KMS-11 (cell line): ENCODE results near the gene ADNP.

Experiments used
- H2AFZ ChIP-seq: fragments of 200-600 bp; sonication (generic); 2 replicates; pipeline ENCODE4 v1.6.1; 2016; ENCODE audit warnings: antibody characterized with exemption, mixed run types, low read depth
- H3K27ac ChIP-seq: fragments of 200-600 bp; sonication (generic); 2 replicates; pipeline ENCODE4 v1.6.1; 2016; ENCODE audit warnings: mild to moderate bottlenecking, mixed run types
- H3K27me3 ChIP-seq: fragments of 200-600 bp; sonication (generic); 2 replicates; pipeline ENCODE4 v1.6.1; 2017; ENCODE audit warnings: mild to moderate bottlenecking, low read depth, mixed run types, moderate library complexity; ENCODE audit not compliant: insufficient read depth
- H3K36me3 ChIP-seq: fragments of 200-600 bp; sonication (generic); 2 replicates; pipeline ENCODE4 v1.6.1; 2017; ENCODE audit warnings: mild to moderate bottlenecking, mixed run types; ENCODE audit not compliant: insufficient read depth
- H3K4me1 ChIP-seq: fragments of 200-600 bp; sonication (generic); 2 replicates; pipeline ENCODE4 v1.6.1; 2016; ENCODE audit warnings: mild to moderate bottlenecking, low read depth, mixed run types; ENCODE audit not compliant: poor library complexity, severe bottlenecking
- H3K4me2 ChIP-seq: fragments of 200-600 bp; sonication (generic); 2 replicates; pipeline ENCODE4 v1.7.0; 2016; ENCODE audit warnings: mild to moderate bottlenecking, mixed run types
- H3K4me3 ChIP-seq: fragments of 200-600 bp; sonication (generic); IDR thresholded peaks from 2 replicates; pipeline ENCODE4 v1.6.1; 2017; ENCODE audit warnings: low read depth, low read length, mixed read lengths; ENCODE audit not compliant: insufficient read depth
- H3K79me2 ChIP-seq: fragments of 200-600 bp; sonication (generic); 2 replicates; pipeline ENCODE4 v1.6.1; 2016; ENCODE audit warnings: low read depth, mixed run types; ENCODE audit not compliant: insufficient read depth
- H3K9ac ChIP-seq: fragments of 200-600 bp; sonication (generic); 2 replicates; pipeline ENCODE4 v1.6.1; 2016; ENCODE audit warnings: mild to moderate bottlenecking, mixed run types
- H4K20me1 ChIP-seq: fragments of 200-600 bp; sonication (generic); 2 replicates; pipeline ENCODE4 v1.6.1; 2016; ENCODE audit warnings: mild to moderate bottlenecking, mixed run types; ENCODE audit not compliant: insufficient read depth
- TF ChIP-seq, protein P1 (sequence below): fragments of 200-600 bp; sonication (generic); conservative IDR thresholded peaks from 2 replicates; pipeline ENCODE4 v1.6.1; 2017; ENCODE audit warnings: low read depth, mild to moderate bottlenecking, antibody characterized with exemption, low read length, moderate library complexity, mixed read lengths

Gene ADNP

GRCh38 chr20:50861012-50861411 lies 70.2 kb downstream of the ADNP start:
- Histone ChIP-seq H3K4me1 (no peaks in the 10 kb centered on the region), H3K4me2 (no peak overlapping the region), H2AFZ (no peak overlapping the region), H3K27me3 (no peaks in the 10 kb centered on the region), H3K27ac (no peak overlapping the region), H3K9ac (no peak overlapping the region), H3K4me3 (no peak overlapping the region), H3K36me3 (no peaks in the 10 kb centered on the region), H4K20me1 (no peaks in the 10 kb centered on the region), H3K79me2 (no peaks in the 10 kb centered on the region)
- TF ChIP-seq, protein P1, sequence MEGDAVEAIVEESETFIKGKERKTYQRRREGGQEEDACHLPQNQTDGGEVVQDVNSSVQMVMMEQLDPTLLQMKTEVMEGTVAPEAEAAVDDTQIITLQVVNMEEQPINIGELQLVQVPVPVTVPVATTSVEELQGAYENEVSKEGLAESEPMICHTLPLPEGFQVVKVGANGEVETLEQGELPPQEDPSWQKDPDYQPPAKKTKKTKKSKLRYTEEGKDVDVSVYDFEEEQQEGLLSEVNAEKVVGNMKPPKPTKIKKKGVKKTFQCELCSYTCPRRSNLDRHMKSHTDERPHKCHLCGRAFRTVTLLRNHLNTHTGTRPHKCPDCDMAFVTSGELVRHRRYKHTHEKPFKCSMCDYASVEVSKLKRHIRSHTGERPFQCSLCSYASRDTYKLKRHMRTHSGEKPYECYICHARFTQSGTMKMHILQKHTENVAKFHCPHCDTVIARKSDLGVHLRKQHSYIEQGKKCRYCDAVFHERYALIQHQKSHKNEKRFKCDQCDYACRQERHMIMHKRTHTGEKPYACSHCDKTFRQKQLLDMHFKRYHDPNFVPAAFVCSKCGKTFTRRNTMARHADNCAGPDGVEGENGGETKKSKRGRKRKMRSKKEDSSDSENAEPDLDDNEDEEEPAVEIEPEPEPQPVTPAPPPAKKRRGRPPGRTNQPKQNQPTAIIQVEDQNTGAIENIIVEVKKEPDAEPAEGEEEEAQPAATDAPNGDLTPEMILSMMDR: no peak

DNA sequence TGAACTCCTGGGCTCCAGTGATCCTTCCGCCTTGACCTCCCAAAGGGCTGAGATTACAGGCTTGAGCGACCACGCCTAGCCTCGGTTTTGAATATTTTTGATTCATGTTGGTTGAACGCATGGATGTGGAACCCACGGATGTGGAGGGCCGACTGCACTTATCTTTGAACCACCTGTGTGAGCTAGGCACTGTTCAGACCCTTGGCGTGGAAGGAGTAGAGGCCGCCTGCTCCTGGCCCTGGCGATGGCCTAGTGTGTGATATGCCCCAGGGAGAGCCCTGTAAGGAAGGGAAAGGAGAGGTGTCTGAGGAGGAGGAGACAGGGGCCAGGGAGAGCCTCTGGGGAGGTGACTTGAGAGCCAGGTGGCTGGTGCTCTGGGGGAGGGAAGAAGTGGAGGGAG lies 72.1 kb downstream of the ADNP start:
- TF ChIP-seq, protein P1: no peak
- Histone ChIP-seq H3K4me3 (no peak overlapping the region), H3K27me3 (no peaks in the 10 kb centered on the region), H3K9ac (no peak overlapping the region), H3K4me2 (no peak overlapping the region), H3K27ac (no peak overlapping the region), H3K4me1 (no peaks in the 10 kb centered on the region), H3K79me2 (no peaks in the 10 kb centered on the region), H3K36me3 (no peaks in the 10 kb centered on the region), H2AFZ (no peak overlapping the region), H4K20me1 (no peaks in the 10 kb centered on the region)

DNA sequence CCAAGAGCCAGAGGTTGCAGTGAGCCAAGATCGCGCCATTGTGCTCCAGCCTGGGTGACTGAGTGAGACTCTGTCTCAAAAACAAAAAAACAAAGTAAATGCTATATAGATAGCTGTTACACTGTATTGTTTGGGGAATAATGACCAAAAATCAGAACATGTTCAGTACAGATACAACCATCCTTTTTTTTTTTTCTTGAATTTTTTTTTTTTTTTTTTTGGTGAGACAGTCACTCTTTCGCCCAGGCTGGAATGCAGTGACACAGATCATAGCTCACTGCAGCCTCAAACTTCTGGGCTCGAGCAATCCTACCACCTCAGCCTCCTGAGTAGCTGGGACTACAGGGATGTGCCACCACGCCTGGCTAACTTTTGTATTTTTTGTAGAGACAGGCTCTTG lies 72.7 kb downstream of the ADNP start:
- Histone ChIP-seq H3K36me3 (no peaks in the 10 kb centered on the region), H3K4me2 (no peak overlapping the region), H3K4me3 (no peak overlapping the region), H3K27ac (no peak overlapping the region), H3K9ac (no peak overlapping the region), H2AFZ (no peak overlapping the region), H4K20me1 (no peaks in the 10 kb centered on the region), H3K79me2 (no peaks in the 10 kb centered on the region), H3K4me1 (no peaks in the 10 kb centered on the region), H3K27me3 (no peaks in the 10 kb centered on the region)
- TF ChIP-seq, protein P1: no peak

GRCh38 chr20:50857348-50857747 lies 73.9 kb downstream of the ADNP start:
- Histone ChIP-seq H3K4me2 (no peak overlapping the region), H3K79me2 (no peaks in the 10 kb centered on the region), H2AFZ (no peak overlapping the region), H3K36me3 (no peaks in the 10 kb centered on the region), H3K27me3 (no peaks in the 10 kb centered on the region), H3K4me3 (no peak overlapping the region), H3K4me1 (no peaks in the 10 kb centered on the region), H3K9ac (no peak overlapping the region), H3K27ac (no peak overlapping the region), H4K20me1 (no peaks in the 10 kb centered on the region)
- TF ChIP-seq, protein P1: no peak
